ENCODE results near the gene ARVCF.

Gene ARVCF

DNA sequence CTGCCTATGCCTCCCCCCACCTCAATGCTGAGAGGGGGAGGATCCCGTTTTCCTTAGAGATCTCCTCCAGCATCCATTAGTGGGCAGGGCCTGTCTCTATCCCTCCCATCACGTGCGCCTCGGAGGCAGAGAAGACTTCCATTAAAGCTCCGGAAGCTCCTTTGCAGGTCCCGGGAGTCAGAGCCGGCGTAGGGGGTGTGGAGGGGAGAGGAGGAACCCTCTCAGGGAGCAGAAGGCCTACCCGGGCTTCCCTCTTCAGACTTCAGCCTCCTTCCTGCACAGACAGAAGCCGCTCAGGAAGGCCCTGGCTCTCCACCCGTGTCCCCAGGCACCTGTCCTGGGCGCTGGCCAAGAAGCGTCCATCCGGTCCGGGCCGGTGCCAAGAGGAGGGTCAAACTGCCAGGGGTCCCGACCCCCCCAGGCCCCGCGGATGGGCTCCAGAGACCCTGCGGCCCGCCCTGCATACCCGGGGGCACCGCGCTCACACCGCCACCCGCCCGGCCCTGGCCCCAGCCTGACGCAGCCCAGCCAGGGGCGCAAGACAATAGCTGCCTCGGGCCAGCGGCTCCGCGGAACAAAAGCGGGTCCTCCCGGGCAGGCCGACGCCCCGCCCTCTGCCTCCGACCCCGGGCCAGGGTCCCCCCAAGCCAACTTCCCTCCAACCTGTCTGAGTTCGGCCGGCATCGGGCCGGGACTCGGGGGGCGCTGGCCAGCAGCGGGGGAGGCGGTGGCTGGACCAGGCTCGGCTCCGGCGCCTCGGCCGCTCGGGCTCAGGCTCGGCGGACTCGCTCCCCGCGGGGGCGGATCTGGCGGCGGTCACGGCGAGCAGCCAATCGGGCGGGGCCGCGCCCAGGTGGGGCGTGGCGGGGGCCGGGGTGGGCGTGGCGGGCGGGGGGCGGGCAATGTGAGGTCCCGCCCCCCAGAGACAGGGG lies 29.9 kb downstream of the ARVCF start:
- DNase-seq (ENCODE audit: low spot score), result peak; percentile 92

DNA sequence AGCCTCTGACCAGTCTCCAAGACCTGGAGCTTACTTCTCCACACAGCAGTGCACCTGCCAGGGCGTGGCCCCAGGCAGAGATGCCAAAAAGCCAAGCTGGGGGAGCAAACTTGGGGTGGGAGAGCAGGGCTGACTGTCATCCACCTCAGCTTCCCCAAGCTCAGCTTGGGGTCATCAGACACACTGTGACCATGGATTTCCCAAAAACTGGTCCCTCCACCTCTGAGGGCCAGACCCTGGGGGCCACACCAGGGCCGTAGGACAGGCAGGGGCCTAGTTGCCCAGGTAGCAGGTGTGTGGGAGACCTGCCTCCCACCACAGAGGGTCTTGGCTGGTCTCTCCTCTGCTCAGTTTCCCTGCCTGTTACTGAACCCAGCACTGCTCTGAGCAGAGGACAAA lies 30.6 kb downstream of the ARVCF start:
- no peak for DNase-seq (ENCODE audit: low spot score)

DNA sequence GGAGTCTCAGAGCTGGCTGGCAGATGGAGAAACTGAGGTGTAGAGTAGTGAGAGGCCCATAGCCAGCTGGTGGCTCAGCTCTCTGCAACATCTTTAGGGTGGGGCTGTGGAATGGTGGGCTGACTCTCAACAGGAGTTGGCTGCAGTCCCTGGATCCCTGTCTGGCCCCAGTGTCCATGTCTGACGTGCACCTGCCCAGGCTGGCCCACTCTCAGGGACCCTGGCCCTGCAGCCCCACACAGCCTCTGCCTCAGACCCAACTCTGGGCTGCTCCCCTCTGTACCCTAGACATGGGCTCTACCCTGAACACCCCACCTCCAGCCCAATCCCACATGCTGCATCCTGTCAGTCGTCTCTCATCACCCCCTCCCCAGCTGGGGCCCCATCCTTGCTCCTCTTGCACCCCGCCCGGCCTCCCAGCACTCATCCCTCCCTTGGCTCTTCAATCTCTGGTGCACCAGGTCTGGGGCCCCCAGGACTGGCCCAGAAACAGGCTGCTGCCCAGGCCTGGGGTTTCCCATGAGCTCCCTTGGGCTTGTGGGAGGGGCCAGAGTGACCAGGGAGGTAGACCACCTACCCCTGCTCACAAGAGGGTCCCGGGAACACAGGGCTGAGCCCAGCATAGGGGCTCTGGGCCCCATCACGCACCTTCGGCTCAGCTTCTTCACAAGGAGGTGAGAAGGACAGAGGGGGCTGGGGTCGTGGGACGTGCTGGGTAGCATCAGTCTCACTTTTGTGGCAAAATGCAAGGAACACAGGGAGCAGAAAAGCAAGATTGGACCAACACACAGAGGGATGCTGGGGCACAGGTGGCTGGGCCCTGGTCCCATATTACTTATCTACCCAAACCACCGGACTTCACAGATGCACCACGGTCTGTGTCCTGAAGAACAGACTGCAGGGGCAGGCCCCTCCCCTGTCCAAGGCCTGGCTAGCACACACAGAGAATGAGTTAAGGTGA lies 31.5 kb downstream of the ARVCF start:
- no peak for DNase-seq (ENCODE audit: low spot score)

DNA sequence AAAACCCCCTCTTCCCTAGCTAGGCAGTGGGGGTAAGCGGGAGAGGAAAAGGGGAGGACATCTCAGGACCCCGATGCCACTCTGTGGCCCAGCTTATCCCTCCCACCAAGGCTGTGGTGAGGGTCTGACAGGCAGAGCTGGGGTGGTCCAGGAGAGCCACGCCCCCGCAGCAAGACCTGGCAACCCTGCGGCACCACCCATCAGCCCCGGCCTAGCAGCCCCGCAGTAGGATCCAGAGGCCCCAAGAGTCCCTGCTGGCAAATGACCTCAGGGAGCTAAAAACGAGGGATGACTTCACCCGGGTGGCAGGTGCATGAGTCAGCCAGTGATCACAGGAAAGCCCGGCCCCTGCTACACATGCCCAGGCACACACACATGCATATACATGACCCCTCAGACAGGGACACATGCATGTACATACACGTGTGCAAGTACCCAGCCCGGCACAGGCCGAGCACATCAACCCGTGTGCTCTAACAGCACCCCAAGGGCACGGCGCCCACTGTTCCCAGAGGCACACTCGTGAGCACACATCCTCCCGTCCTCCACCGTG lies 32.3 kb downstream of the ARVCF start:
- no peak for DNase-seq (ENCODE audit: low spot score)

DNA sequence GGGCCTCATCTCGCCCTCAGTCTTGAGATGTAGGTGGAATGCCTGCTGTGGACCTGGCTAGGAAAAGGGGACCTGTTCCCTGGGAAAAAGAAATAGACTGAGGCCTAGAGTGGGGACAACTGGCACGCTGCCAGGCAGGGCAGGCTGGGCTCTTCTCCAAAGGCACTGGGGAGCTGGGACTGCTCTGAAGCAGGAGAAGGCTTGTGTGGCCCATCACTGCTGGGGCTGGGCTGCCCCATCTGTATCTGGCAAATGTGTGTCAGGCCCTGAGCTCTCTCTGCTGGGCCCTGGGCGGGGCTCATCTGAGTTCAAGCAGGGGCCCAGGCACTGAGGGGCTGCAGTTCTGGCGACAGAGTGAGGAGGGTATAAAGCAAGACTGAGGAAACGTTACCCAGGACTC lies 32.9 kb downstream of the ARVCF start:
- no peak for DNase-seq (ENCODE audit: low spot score)

DNA sequence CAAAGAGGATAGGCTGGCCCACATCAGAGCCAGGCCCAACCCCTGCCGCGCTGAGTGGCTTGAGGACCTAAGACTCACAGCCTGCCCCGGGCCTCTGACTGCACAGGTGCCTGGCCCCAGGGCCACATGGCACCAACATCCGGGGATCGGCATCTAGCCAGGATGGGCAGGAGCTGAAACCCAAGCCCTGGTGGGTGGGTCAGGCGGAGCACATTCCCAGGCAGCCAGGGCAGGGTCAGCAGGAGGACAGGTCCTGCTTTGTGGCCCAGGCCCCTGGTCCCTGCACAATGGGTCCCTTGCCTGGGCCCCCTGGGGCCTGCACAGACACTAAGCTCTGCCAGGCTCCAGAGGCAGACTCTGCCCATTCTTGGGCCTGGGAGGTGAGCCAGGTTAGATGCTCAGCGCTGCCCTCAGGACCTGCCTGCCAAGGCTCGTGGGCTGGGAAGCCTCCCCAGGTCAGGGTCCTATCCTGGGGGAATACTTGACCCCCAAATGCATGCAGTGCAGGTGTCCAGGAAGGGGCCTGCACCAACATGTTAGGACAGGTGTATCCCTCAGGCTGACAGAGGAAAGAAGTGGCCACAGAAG lies 33.5 kb downstream of the ARVCF start:
- no peak for DNase-seq (ENCODE audit: low spot score)

DNA sequence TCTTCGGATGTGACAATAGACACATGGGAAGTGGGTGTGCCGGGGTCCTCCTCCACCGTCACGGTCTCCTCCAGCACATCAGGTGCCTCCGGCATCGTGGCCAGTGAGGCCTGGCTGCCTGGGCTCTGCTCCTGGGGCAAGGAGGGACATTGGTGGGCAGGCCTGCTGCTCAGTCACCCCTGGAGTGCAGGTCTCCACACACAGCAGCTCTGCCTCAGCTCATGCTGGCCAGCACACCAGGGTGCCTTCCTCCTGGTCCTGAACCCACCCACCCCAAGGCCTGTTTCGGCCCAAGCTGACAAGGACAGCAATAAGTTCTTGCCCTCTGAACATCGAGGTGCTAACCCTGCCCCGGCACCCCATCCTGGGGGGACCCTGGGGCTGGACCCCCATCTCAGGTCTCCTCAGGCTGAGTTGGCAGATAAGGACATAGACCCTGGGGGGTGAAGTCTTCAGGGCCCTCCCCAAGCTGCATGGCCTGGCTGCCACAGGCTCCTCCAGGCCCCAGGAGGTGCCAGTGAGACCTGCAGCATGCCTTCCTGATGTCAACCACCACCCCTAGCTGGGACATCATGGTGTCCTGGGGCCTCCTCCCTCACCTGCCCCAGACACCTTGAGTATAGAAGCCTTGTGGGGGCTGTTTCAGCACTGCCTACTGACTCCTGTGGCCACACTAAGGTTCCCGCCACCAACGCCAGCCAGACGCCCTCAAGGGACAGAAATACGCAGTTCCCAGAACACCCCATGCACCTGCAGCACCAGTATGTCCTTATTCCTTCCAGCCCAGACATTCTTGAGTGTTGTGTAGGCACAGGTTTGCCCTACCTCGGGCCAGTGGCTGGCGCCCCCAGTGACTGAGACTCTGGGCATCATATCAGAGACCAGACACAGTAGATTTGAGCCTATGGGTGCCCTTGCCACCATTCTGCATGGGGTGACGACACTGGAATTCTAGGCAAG lies 34.4 kb downstream of the ARVCF start:
- no peak for DNase-seq (ENCODE audit: low spot score)

DNA sequence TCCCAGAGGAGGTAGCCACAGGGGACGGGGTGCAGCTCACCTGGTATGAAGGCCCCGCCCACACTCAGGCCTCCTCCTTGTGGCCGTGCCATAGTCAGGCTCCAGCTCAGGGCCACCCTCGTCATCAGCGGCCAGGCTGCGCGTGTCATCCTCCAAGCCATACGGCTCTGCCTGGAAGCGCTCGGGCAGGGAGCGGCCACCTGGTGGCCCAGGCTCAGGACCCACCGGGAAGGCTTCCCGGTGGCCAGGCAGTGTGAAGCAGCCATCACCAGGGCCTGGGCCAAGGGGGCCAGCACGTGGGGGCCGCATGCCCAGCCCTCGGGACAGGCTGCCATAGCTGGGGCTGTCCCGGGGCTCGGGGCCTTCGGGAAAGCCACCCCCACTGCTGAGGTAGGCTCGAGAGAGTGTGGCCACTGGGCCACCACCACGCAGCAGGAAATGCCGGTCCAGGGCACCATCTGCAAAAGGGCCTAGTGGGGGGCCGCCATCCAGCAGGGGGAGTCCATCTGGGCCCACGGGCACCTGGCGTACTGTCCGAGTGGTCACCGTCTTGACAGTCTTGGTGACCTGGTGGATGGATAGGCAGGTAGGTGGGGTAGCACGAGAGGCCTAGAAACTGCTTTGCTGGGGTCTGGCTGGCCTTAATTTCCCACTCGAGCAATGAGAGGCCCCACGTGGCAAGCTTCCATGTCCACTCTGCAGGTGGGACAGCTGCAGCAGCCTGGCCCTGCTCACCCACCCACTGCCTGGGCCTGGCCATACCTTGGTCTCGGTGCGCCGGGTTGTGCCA lies 35.3 kb downstream of the ARVCF start:
- no peak for DNase-seq (ENCODE audit: low spot score)

DNA sequence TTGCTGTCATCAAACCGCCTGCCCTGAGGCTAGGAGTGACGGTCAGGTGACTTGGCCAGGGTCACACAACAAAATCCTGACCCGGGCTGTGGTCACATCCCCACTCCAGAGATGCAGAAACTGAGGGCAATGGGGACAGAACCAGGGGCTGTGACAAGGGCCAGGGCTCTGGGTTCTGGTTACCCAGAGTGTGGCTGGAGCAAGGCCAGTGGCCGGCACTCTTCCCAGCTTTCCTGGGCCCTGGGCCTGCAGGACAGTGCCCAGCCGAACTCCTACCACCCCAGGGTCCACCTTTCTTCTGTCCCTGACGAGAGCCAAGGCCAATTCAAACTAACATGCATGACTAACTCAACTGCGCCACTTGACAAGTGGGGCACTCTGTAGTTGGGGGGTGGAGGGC lies 35.9 kb downstream of the ARVCF start:
- no peak for DNase-seq (ENCODE audit: low spot score)

DNA sequence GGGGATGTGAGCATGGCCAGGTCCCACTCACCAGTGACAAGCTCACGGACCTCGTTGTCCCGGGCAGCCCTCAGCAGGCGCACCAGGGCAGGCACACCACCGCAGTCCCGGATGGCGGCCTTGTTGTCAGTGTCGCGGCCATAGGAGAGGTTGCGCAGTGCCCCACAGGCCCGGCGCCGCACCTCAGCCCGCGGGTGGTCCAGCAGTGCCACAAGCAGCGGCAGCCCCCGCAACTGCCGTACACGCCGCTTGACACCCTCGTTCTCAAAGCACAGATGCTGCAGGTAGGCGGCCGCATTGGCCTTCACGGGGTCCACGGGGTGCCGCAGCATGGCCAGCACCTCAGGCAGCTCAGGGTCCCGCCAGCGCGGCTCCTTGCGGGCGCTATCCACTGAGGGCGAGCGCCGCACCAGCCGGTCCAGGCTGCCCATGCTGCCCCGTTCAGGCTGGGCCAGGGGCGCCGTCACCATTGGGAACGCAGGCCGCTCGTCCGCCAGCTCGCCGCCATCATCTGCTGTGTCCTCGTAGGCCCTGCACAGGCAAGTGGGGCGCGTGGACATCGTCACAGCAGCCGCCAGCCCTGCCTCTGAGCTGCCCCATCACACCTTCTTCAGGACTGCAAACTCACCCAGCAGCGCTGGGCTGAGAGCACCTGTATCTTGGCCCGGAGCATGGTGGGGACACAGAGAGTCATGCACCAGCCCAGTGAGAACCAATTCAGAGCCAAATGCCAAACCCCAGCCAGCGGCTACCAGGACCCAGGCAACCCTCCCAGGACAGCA lies 36.7 kb downstream of the ARVCF start:
- DNase-seq (ENCODE audit: low spot score), result no peak

DNA sequence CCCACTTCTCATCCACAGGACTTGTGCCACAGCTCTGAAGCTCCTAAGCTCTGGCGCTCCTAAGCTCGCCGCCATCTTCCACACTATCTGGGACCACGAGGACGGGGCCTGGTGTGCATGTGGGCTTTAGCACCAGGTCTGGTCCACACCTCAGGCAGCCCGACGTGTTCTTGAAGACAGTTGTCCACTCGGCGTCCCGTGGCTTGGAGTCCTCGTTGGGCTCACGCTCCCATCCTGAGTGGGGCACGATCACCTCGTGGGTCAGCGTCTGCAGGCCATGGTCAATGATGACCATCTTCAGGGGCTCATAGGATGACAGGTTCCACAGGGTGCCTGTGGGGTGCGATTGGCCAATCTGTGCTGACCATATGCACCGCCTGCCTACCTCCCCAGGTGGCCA lies 37.9 kb downstream of the ARVCF start:
- no peak for DNase-seq (ENCODE audit: low spot score)

DNA sequence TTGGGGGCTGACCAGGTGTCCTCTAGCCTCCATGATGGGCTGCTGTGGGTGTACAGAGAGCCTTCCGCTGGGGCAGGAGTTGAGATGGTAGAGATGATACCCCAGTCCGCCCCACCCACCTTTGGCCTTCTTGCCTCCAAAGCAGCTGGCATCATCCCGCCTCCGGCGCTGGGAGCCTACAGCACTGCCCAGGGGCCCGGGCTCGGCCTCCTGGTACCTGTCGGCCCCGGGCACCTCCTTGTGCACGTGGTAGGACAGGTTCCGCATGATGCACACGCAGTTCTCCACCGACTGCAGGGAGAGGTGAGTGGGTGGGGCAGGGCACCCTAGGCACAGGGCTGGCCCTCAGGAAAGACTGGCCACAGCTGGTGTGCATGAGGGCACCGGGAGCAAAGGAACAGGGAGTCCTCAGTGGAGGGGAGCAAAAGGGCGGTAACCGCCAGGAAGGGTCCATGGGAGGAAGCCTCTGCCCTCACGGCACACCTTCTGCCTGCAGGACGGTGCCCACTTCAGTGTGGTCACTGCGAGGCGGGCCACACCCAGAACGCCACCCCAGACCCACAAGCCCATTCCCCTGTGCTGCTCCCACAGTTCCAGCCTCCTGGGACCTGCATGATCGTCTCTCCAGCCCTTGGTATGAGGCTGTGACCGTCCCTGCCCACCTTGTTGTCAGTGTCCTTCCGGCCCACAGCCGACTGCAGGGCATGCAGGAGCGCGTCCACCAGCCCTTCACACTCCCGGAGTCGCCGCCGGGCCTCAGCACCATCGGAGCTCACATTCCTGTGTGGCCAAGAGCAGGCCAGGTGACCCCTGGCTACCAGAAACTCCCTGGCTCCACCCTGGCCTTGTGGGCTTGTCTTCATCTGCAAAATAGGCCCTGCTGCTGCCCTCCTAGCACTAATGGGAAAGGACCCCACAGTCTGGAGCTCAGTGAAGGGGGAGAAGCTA lies 39.1 kb downstream of the ARVCF start:
- DNase-seq (ENCODE audit: low spot score), result no peak

DNA sequence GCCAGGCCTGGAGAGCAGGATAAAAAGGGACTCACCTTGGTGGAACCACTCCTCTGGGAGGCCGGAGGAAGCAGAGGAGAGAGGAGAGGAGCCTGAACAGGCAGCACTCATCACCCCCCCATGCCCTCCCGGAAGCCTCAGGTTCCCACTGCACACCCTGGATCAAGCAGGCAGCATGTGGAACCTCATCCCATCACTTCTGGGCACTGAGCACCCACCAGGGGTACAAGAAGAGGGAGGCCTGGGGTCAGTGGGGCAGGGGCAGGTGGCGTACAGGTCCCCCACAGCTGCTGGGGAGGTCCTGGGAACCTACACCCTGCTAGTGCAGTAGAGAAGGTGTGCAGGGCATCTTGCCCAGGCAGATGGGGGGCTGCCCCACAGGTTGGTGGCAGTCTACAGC lies 40.0 kb downstream of the ARVCF start:
- DNase-seq (ENCODE audit: low spot score), result no peak

DNA sequence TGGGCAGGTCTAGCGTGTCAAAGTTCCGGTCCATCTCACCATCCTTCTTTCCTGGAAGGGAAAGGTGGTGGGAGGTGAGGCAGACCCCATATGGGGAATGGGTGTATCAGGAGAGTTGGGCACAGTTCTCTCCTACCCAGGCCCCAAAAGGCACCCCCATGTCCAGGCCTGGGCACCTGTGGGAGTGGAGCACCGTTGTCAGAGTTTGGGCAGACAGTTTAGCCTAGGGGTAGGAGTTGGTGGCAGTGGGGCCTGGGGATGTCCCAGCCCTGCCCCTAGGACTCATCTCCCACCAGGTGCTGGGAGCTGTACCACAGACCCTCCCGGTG lies 41.0 kb downstream of the ARVCF start:
- DNase-seq (ENCODE audit: low spot score), result no peak

DNA sequence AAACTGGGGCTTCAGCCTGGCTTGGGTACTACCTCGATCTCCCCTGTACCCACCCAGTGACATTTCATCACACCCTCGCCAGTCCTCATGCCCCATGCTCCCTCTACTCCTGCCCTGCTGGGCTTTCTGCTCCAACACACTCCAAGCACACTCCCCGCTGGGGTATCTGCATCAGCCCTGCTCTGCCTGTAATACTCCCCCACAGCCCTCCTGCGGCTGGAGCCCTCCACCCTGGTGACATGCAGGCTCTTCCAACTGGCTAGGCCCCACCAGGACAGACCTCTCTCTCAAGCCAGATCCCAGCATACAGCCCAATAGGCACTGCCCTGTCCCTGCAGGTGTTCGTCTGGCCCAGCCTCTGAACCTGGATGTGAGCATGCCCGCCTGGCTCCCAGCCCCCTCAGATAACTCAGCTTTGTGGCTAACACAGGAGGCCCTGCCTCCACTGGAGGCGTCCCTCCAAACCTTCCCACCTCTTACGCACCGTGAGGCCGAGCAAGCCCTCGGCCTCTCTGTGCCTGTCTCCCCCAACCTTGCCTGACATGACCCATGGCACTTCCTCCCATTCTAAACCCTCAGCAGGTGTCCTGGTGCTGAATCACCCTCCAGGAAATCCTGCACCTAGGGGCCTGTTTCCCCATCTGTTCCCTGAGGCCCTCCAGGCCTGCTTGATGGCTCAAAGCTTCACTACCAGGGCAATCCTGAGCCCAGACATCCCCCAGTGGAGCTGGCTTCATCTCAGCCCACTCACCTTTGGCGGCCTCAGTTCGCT lies 41.5 kb downstream of the ARVCF start:
- no peak for DNase-seq (ENCODE audit: low spot score)

DNA sequence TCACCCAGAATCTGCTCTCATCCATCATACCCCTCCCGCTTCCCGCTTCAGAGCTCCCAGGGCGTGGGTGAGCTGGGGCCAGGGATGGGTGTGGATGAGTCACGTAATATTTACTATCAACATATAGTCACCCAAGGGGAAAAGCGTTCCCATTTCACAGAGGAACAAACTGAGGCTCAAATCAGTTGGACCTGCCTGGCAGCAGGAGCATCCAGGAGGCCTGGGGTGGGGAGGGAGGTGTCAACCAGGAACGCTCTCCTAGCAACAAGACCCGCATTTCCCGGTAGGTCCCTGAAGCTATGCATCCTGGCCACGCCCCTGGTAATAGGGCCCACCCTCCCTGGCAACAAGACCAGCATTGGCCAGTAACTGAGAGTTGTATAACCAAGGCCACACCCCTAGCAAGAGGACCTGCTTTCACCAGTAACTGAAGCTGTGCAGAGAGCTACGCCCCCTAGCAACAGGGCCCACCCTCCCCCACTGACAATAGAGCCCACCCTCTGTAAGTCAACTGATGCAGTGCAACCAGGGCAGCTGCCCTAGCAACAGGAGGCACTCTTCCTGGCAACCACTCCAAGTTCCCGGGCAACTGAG lies 42.3 kb downstream of the ARVCF start:
- DNase-seq (ENCODE audit: low spot score), result peak; percentile 85

DNA sequence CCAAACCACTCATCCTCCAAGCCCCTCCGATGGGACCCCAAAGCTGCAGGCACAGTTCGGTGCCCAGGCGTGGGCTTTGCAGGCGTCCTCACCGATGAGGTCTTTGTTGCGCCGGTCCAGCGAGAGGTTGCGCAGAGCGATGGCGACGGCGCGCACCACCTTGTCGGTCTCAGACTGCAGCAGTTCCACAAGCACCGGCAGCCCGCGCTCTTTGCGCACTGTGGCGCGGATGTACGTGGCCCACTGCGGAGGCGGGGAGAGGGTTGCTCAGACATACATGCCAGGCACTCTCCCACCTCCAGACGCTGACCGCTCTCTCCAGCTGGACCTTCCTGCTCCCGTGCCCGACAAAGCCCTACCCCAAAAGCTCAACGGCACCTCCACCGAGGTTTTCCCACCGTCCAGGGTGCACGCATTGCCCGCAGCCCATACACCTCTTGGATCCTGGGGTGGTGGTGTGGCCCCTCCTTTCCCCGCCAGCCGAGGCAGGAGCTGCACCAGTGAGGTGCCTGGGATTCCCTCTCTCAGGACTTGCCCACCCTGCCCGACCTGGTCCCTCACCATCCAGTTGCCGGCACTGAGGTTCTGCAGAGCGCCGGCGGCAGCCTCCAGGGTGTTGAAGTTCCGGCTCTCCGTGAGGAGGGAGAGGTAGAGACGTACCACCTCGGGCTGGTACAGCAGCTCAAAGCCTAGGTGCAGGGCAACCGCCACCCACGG lies 42.9 kb downstream of the ARVCF start:
- DNase-seq (ENCODE audit: low spot score), result no peak

Data from ecto neural progenitor cell (in vitro differentiated cells).